ENCODE measurements around the gene CSPG4. TPM values are rescaled to one million over a fixed set of nuclear protein-coding genes. Genes with fewer than 3 reads are reported as not detected.
"Not testable (repeated sequence)": the region's sequence is repeated elsewhere in the genome, so short reads cannot be mapped to it uniquely, and the experiment has no call there.

The CSPG4 gene
- total RNA-seq, 5 donors from 2014 or later (not counting 1 experiment from before 2014, with no cell fraction given): 0.06 to 0.07 (median 0.06) TPM; not detected in 2

- CTCF ChIA-PET: no interaction called here
These were observed 38.6 kb upstream of the CSPG4 start for GRCh38 chr15:75751116-75751875.

GRCh38 chr15:75750261-75751050, 37.8 kb upstream of the CSPG4 start:
- ATAC-seq (replicated peaks in 1 of 4) (no peak), DNase-seq (peak in 2 of 35 experiments; percentile 9 to 13)
- Histone ChIP-seq H3K4me1 (ENCODE audit: control insufficient read depth in 1 of 2, extremely low read depth in 1 of 2, insufficient read depth in 2 of 2, low read length in 2 of 2) (peaks cover 0 to 19% of the 10 kb centered on the region in 2 experiments), H3K9me3 (no peaks in the 10 kb centered on the region), H3K27me3 (replicated peaks in 1 of 2; ENCODE audit: control insufficient read depth in 2 of 2, extremely low read depth in 1 of 2, insufficient read depth in 2 of 2, low read length in 1 of 2) (peaks cover 0 to 19% of the 10 kb centered on the region in 2 experiments), H3K36me3 (ENCODE audit: control insufficient read depth in 2 of 2, extremely low read depth in 1 of 2, insufficient read depth in 1 of 2, low read length in 1 of 2) (no peaks in the 10 kb centered on the region), H3K27ac (ENCODE audit: low read length) (no peak overlapping the region), H3K4me3 (ENCODE audit: control insufficient read depth in 1 of 2, extremely low read depth in 1 of 2, low read length in 1 of 2) (no peak overlapping the region)
- Mint-ChIP-seq H3K4me1 (peaks cover 7 to 11% (median 7%) of the 10 kb centered on the region in 3 donors), H3K4me3 (no peak overlapping the region), H3K27ac (no peak overlapping the region), H3K36me3 (no peaks in the 10 kb centered on the region), H3K9me3 (no peaks in the 10 kb centered on the region), H3K27me3 (peaks cover 0 to 3% of the 10 kb centered on the region in 2 donors)
- CTCF ChIA-PET: no interaction called here
- POLR2A ChIA-PET: interaction anchor here in 1 of 2 donors (0.6 kb wide), 1 partner anchor 16 kb away, joined by 4 read pairs; no protein-coding TSS in a partner anchor
- WGBS (ENCODE audit: insufficient coverage): 97% methylated on average over 10 of the region's 10 CpGs

More at GRCh38 chr15:75751116-75751875, 38.6 kb upstream of the CSPG4 start:
- Histone ChIP-seq H3K4me3 (ENCODE audit: control insufficient read depth in 1 of 2, extremely low read depth in 1 of 2, low read length in 1 of 2) (no peak overlapping the region), H3K36me3 (ENCODE audit: control insufficient read depth in 2 of 2, extremely low read depth in 1 of 2, insufficient read depth in 1 of 2, low read length in 1 of 2) (no peaks in the 10 kb centered on the region), H3K27me3 (replicated peaks in 1 of 2; ENCODE audit: control insufficient read depth in 2 of 2, extremely low read depth in 1 of 2, insufficient read depth in 2 of 2, low read length in 1 of 2) (peaks cover 0 to 19% of the 10 kb centered on the region in 2 experiments), H3K4me1 (ENCODE audit: control insufficient read depth in 1 of 2, extremely low read depth in 1 of 2, insufficient read depth in 2 of 2, low read length in 2 of 2) (peaks cover 0 to 19% of the 10 kb centered on the region in 2 experiments), H3K27ac (ENCODE audit: low read length) (no peak overlapping the region), H3K9me3 (no peaks in the 10 kb centered on the region)
- POLR2A ChIA-PET: interaction anchor here in 1 of 2 donors (0.6 kb wide), 1 partner anchor 16 kb away, joined by 4 read pairs; no protein-coding TSS in a partner anchor
- DNase-seq (peak in 1 of 35 experiments; percentile 11), ATAC-seq (replicated peaks in 1 of 4) (no peak)
- H3K4me1 Mint-ChIP-seq: peaks cover 7 to 11% (median 7%) of the 10 kb centered on the region in 3 donors
- no peaks in the 10 kb centered on the region for H3K36me3 Mint-ChIP-seq
- no peaks in the 10 kb centered on the region for H3K9me3 Mint-ChIP-seq
- no peak overlapping the region for H3K4me3 Mint-ChIP-seq
- WGBS (ENCODE audit: insufficient coverage): no CpG with 5 or more reads among the region's 2 CpGs
- no peak overlapping the region for H3K27ac Mint-ChIP-seq
- H3K27me3 Mint-ChIP-seq: no peaks in the 10 kb centered on the region

GRCh38 chr15:75749820-75750219, 37.2 kb upstream of the CSPG4 start:
- H3K4me3 ChIP-seq (ENCODE audit: control insufficient read depth in 1 of 2, extremely low read depth in 1 of 2, low read length in 1 of 2): no peak overlapping the region

GRCh38 chr15:75748882-75749281, 36.2 kb upstream of the CSPG4 start:
- H3K9me3 ChIP-seq; H3K36me3 Mint-ChIP-seq; H3K27ac ChIP-seq (ENCODE audit: low read length); H3K4me3 ChIP-seq (ENCODE audit: control insufficient read depth in 1 of 2, extremely low read depth in 1 of 2, low read length in 1 of 2); H3K9me3 Mint-ChIP-seq; H3K36me3 ChIP-seq (ENCODE audit: control insufficient read depth in 2 of 2, extremely low read depth in 1 of 2, insufficient read depth in 1 of 2, low read length in 1 of 2); POLR2A ChIA-PET; H3K27me3 Mint-ChIP-seq: not testable (repeated sequence)
- peak overlapping the region in 1 of 2 donors; percentile 73 for H3K27ac Mint-ChIP-seq
- no CpG with 5 or more reads among the region's 10 CpGs for WGBS (ENCODE audit: insufficient coverage)
- H3K27me3 ChIP-seq (replicated peaks in 1 of 2; ENCODE audit: control insufficient read depth in 2 of 2, extremely low read depth in 1 of 2, insufficient read depth in 2 of 2, low read length in 1 of 2): peaks cover 0 to 21% of the 10 kb centered on the region in 2 experiments
- DNase-seq: peak in 15 of 35 experiments; percentile 11 to 58 (median 32)
- H3K4me1 ChIP-seq (ENCODE audit: control insufficient read depth in 1 of 2, extremely low read depth in 1 of 2, insufficient read depth in 2 of 2, low read length in 2 of 2): peaks cover 0 to 19% of the 10 kb centered on the region in 2 experiments
- CTCF ChIA-PET: interaction anchor here in 1 of 2 donors (0.6 kb wide), 1 partner anchor 182 kb away, joined by 3 read pairs; no protein-coding TSS in a partner anchor
- ATAC-seq (replicated peaks in 1 of 4): peak in 3 of 4 experiments; percentile 51 to 73 (median 70)
- peak overlapping the region in 1 of 3 donors; percentile 4 for H3K4me3 Mint-ChIP-seq
- H3K4me1 Mint-ChIP-seq: peaks cover 7 to 11% (median 7%) of the 10 kb centered on the region in 3 donors

More at GRCh38 chr15:75749820-75750219, 37.2 kb upstream of the CSPG4 start:
- H3K27me3 ChIP-seq (replicated peaks in 1 of 2; ENCODE audit: control insufficient read depth in 2 of 2, extremely low read depth in 1 of 2, insufficient read depth in 2 of 2, low read length in 1 of 2): peaks cover 0 to 21% of the 10 kb centered on the region in 2 experiments
- H3K4me1 Mint-ChIP-seq: peaks cover 7 to 11% (median 7%) of the 10 kb centered on the region in 3 donors
- H3K27ac ChIP-seq (ENCODE audit: low read length): no peak overlapping the region
- no peaks in the 10 kb centered on the region for H3K9me3 Mint-ChIP-seq
- H3K4me1 ChIP-seq (ENCODE audit: control insufficient read depth in 1 of 2, extremely low read depth in 1 of 2, insufficient read depth in 2 of 2, low read length in 2 of 2): peaks cover 0 to 19% of the 10 kb centered on the region in 2 experiments
- CTCF ChIA-PET: no interaction called here
- no peaks in the 10 kb centered on the region for H3K36me3 Mint-ChIP-seq
- H3K27me3 Mint-ChIP-seq: peaks cover 0 to 4% of the 10 kb centered on the region in 2 donors
- no peaks in the 10 kb centered on the region for H3K9me3 ChIP-seq
- no peak overlapping the region for H3K27ac Mint-ChIP-seq
- no peaks in the 10 kb centered on the region for H3K36me3 ChIP-seq (ENCODE audit: control insufficient read depth in 2 of 2, extremely low read depth in 1 of 2, insufficient read depth in 1 of 2, low read length in 1 of 2)
- no peak overlapping the region for H3K4me3 Mint-ChIP-seq
- WGBS (ENCODE audit: insufficient coverage): 100% methylated on average over 1 of the region's 4 CpGs
- ATAC-seq (replicated peaks in 1 of 4) (no peak), DNase-seq (peak in 1 of 35 experiments; percentile 5)
- POLR2A ChIA-PET: no interaction called here

- CTCF ChIA-PET: interaction anchor here in 1 of 2 donors (0.7 kb wide), 1 partner anchor 99 kb away, joined by 5 read pairs; the partner anchor contains the start of gene SNX33
- H3K36me3 Mint-ChIP-seq; H3K27ac Mint-ChIP-seq; ATAC-seq (replicated peaks in 1 of 4); H3K27ac ChIP-seq (ENCODE audit: low read length); H3K36me3 ChIP-seq (ENCODE audit: control insufficient read depth in 2 of 2, extremely low read depth in 1 of 2, insufficient read depth in 1 of 2, low read length in 1 of 2); POLR2A ChIA-PET; H3K9me3 ChIP-seq; H3K9me3 Mint-ChIP-seq; H3K4me3 Mint-ChIP-seq; H3K4me3 ChIP-seq (ENCODE audit: control insufficient read depth in 1 of 2, extremely low read depth in 1 of 2, low read length in 1 of 2); DNase-seq; H3K27me3 Mint-ChIP-seq: not testable (repeated sequence)
- H3K4me1 ChIP-seq (ENCODE audit: control insufficient read depth in 1 of 2, extremely low read depth in 1 of 2, insufficient read depth in 2 of 2, low read length in 2 of 2): peaks cover 0 to 19% of the 10 kb centered on the region in 2 experiments
- peaks cover 7 to 11% (median 7%) of the 10 kb centered on the region in 3 donors for H3K4me1 Mint-ChIP-seq
- peaks cover 0 to 24% of the 10 kb centered on the region in 2 experiments for H3K27me3 ChIP-seq (replicated peaks in 1 of 2; ENCODE audit: control insufficient read depth in 2 of 2, extremely low read depth in 1 of 2, insufficient read depth in 2 of 2, low read length in 1 of 2)
- WGBS (ENCODE audit: insufficient coverage): 100% methylated on average over 1 of the region's 5 CpGs
These were observed 34.5 kb upstream of the CSPG4 start for GRCh38 chr15:75747121-75747520.

- ChIA-PET CTCF (no interaction called here), POLR2A (no interaction called here)
- peaks cover 7 to 11% (median 7%) of the 10 kb centered on the region in 3 donors for H3K4me1 Mint-ChIP-seq
These were observed 32.7 kb upstream of the CSPG4 start for GRCh38 chr15:75745305-75745704.

More at GRCh38 chr15:75745305-75745704, 32.7 kb upstream of the CSPG4 start:
- Mint-ChIP-seq H3K27me3 (peaks cover 0 to 7% of the 10 kb centered on the region in 2 donors), H3K36me3 (no peaks in the 10 kb centered on the region), H3K27ac (no peak overlapping the region), H3K4me3 (no peak overlapping the region), H3K9me3 (no peaks in the 10 kb centered on the region)
- DNase-seq: no peak
- Histone ChIP-seq H3K4me3 (ENCODE audit: control insufficient read depth in 1 of 2, extremely low read depth in 1 of 2, low read length in 1 of 2) (no peak overlapping the region), H3K4me1 (ENCODE audit: control insufficient read depth in 1 of 2, extremely low read depth in 1 of 2, insufficient read depth in 2 of 2, low read length in 2 of 2) (peaks cover 0 to 17% of the 10 kb centered on the region in 2 experiments), H3K27ac (ENCODE audit: low read length) (no peak overlapping the region), H3K9me3 (no peaks in the 10 kb centered on the region), H3K27me3 (replicated peaks in 1 of 2; ENCODE audit: control insufficient read depth in 2 of 2, extremely low read depth in 1 of 2, insufficient read depth in 2 of 2, low read length in 1 of 2) (peaks cover 0 to 16% of the 10 kb centered on the region in 2 experiments), H3K36me3 (ENCODE audit: control insufficient read depth in 2 of 2, extremely low read depth in 1 of 2, insufficient read depth in 1 of 2, low read length in 1 of 2) (no peaks in the 10 kb centered on the region)
- ATAC-seq (replicated peaks in 1 of 4): no peak
- 100% methylated on average over 1 of the region's 1 CpG for WGBS (ENCODE audit: insufficient coverage)

Measured in T-cell (primary cell).